Naive B cell (primary cell): ENCODE measurements around the gene NIPAL3. TPM values are rescaled to one million over a fixed set of nuclear protein-coding genes. Genes with fewer than 3 reads are reported as not detected.
"Not testable (repeated sequence)": the region's sequence is repeated elsewhere in the genome, so short reads cannot be mapped to it uniquely, and the experiment has no call there.

Source experiments
- ATAC-seq, 2 donors: fragments of 150-1000 bp; cut with Tn5 transposase; 2 replicates each; pipeline ENCODE4 v1.10.0; 2021; ENCODE audit warnings: low read depth in 2 of 2, mild to moderate bottlenecking in 2 of 2, moderate library complexity in 2 of 2
- DNase-seq: peaks from one replicate; pipeline ENCODE4 v3.0.0; 2022
- H3K27ac Mint-ChIP-seq, 6 donors: one replicate each; pipeline ENCODE4 v1.8.0; 2020 to 2022; ENCODE audit warnings: mild to moderate bottlenecking in 6 of 6, mixed read lengths in 6 of 6, moderate library complexity in 5 of 6, inconsistent platforms in 2 of 6
- H3K27me3 Mint-ChIP-seq, 3 donors: one replicate each; pipeline ENCODE4 v1.8.0; 2021 to 2022; ENCODE audit warnings: mixed read lengths in 3 of 3, mild to moderate bottlenecking in 1 of 3
- H3K36me3 Mint-ChIP-seq, 2 donors: one replicate each; pipeline ENCODE4 v1.8.0; 2020 to 2022; ENCODE audit warnings: mixed read lengths in 2 of 2, inconsistent platforms in 1 of 2, mild to moderate bottlenecking in 1 of 2
- H3K4me1 Mint-ChIP-seq, 3 donors: one replicate each; pipeline ENCODE4 v1.8.0; 2020 to 2022; ENCODE audit warnings: mixed read lengths in 3 of 3, inconsistent platforms in 1 of 3, mild to moderate bottlenecking in 1 of 3, moderate library complexity in 1 of 3
- H3K4me3 Mint-ChIP-seq, 8 donors: one replicate each; pipeline ENCODE4 v1.8.0; 2020 to 2022; ENCODE audit warnings: mild to moderate bottlenecking in 8 of 8, mixed read lengths in 8 of 8, moderate library complexity in 8 of 8, inconsistent platforms in 2 of 8
- H3K9me3 Mint-ChIP-seq, 7 donors: one replicate each; pipeline ENCODE4 v1.8.0; 2020 to 2022; ENCODE audit warnings: mixed read lengths in 7 of 7, mild to moderate bottlenecking in 5 of 7, inconsistent platforms in 2 of 7, moderate library complexity in 1 of 7
- polyA plus RNA-seq, 6 donors: library from polyadenylated mRNA; unstranded; fragments of 300-500 nt; fragmentation: Illumina TruSeq; gene quantifications; one replicate each; pipeline ENCODE4 v1.2.3, GENCODE V29; 2021; ENCODE audit warnings: low read depth in 6 of 6

Gene NIPAL3
- polyA plus RNA-seq, 6 donors from 2014 or later, result 18.3 to 39.8 (median 26.4) TPM

- H3K9me3 Mint-ChIP-seq, result no peaks in the 10 kb centered on the region
- peaks cover 16 to 23% of the 10 kb centered on the region in 2 donors for H3K36me3 Mint-ChIP-seq
- H3K4me3 Mint-ChIP-seq, result no peak overlapping the region
- H3K27me3 Mint-ChIP-seq, result no peaks in the 10 kb centered on the region
- peaks cover 0 to 6% (median 5%) of the 10 kb centered on the region in 3 donors for H3K4me1 Mint-ChIP-seq
- no peak for ATAC-seq
- H3K27ac Mint-ChIP-seq, result peak overlapping the region in 4 of 6 donors; percentile 33 to 85 (median 49)
- DNase-seq, result no peak
Observed at GRCh38 chr1:24438423-24438901, 22.9 kb downstream of the NIPAL3 start.

GRCh38 chr1:24440436-24440835 lies 24.8 kb downstream of the NIPAL3 start:
- Mint-ChIP-seq H3K9me3 (no peaks in the 10 kb centered on the region), H3K27me3 (no peaks in the 10 kb centered on the region), H3K36me3 (peaks cover 14 to 15% of the 10 kb centered on the region in 2 donors), H3K27ac (peak overlapping the region in 3 of 6 donors; percentile 41 to 62 (median 54)), H3K4me3 (no peak overlapping the region), H3K4me1 (peaks cover 0 to 11% (median 6%) of the 10 kb centered on the region in 3 donors)
- ATAC-seq (no peak), DNase-seq (no peak)

DNA sequence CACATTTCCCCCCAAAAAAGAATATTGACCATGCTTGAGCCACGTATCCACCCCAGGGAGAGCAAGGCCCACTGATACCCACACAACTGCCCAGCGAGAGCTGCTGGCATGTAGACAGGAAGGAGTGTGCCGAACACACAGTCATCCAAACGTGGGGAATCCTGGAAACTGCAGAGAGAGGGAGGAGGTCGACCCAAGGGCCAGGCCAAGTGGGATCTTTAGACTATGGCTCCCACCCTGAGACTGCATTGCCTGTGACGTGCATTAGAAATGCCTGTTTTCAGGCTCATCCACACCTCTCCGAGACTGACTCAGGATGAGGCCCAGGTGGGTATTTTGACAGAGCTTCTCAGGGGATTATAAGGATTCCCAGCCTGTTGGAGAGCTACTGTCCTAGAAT lies 25.9 kb downstream of the NIPAL3 start:
- DNase-seq, result no peak
- ATAC-seq, result no peak

GRCh38 chr1:24441996-24442668 lies 26.5 kb downstream of the NIPAL3 start:
- Mint-ChIP-seq H3K27me3 (no peaks in the 10 kb centered on the region), H3K4me3 (no peak overlapping the region), H3K4me1 (peaks cover 0 to 11% (median 6%) of the 10 kb centered on the region in 3 donors), H3K36me3 (peaks cover 26 to 28% of the 10 kb centered on the region in 2 donors), H3K9me3 (no peaks in the 10 kb centered on the region), H3K27ac (no peak overlapping the region)
- DNase-seq (no peak), ATAC-seq (no peak)

More for the DNA sequence above, 25.9 kb downstream of the NIPAL3 start:
- Mint-ChIP-seq H3K9me3 (no peaks in the 10 kb centered on the region), H3K27ac (no peak overlapping the region), H3K27me3 (no peaks in the 10 kb centered on the region), H3K4me1 (peaks cover 0 to 11% (median 6%) of the 10 kb centered on the region in 3 donors), H3K36me3 (peaks cover 20 to 22% of the 10 kb centered on the region in 2 donors), H3K4me3 (no peak overlapping the region)

DNA sequence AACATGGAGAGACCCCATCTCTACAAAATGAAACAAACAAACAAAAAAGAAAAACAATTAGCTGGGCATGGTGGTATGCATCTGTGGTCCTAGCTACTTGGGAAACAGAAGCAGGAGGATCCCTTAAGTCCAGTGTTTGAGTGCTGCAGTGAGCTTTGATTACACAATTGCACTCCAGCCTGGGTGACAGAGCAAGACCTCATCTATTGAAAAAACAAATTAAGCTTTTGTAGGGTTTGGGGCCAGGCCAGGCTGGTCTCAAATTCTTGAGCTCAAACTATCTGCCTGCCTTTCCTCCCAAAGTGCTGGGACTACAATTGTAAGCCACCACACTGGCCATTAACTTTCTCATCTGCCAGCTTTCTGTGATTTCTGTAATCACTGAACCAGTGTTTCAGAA lies 27.2 kb downstream of the NIPAL3 start:
- no peaks in the 10 kb centered on the region for H3K27me3 Mint-ChIP-seq
- H3K4me1 Mint-ChIP-seq, result peaks cover 0 to 11% (median 6%) of the 10 kb centered on the region in 3 donors
- peak overlapping the region in 1 of 6 donors; percentile 43 for H3K27ac Mint-ChIP-seq
- no peaks in the 10 kb centered on the region for H3K9me3 Mint-ChIP-seq
- H3K36me3 Mint-ChIP-seq, result peaks cover 29% of the 10 kb centered on the region in 2 donors
- no peak overlapping the region for H3K4me3 Mint-ChIP-seq
- DNase-seq (no peak), ATAC-seq (no peak)

- peak overlapping the region in 1 of 6 donors; percentile 62 for H3K27ac Mint-ChIP-seq
Observed at GRCh38 chr1:24443241-24443656, 27.6 kb downstream of the NIPAL3 start.

DNA sequence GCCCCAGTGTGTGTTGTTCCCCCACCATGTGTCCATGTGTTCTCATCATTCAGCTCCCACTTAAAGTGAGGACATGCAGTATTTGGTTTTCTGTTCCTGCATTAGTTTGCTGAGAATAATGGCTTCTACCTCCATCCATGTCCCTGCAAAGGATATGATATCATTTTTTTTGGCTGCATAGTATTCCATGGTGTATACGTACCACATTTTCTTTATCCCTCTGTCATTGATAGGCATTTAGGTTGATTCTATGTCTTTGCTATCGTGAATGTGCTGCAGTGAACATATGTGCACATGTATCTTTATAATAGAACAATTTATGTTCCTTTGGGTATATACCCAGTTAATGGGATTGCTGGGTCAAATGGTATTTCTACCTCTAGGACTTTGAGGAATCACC lies 30.8 kb downstream of the NIPAL3 start:
- not testable (repeated sequence) for H3K9me3 Mint-ChIP-seq, H3K4me3 Mint-ChIP-seq, DNase-seq, H3K4me1 Mint-ChIP-seq, H3K27me3 Mint-ChIP-seq, H3K27ac Mint-ChIP-seq, ATAC-seq
- H3K36me3 Mint-ChIP-seq, result peaks cover 18 to 36% of the 10 kb centered on the region in 2 donors

More at GRCh38 chr1:24443241-24443656, 27.6 kb downstream of the NIPAL3 start:
- no peaks in the 10 kb centered on the region for H3K9me3 Mint-ChIP-seq
- ATAC-seq (no peak), DNase-seq (no peak)
- no peak overlapping the region for H3K4me3 Mint-ChIP-seq
- H3K36me3 Mint-ChIP-seq, result peaks cover 29% of the 10 kb centered on the region in 2 donors
- peaks cover 0 to 11% (median 6%) of the 10 kb centered on the region in 3 donors for H3K4me1 Mint-ChIP-seq
- no peaks in the 10 kb centered on the region for H3K27me3 Mint-ChIP-seq

GRCh38 chr1:24450316-24450715 lies 34.7 kb downstream of the NIPAL3 start:
- H3K9me3 Mint-ChIP-seq, result no peaks in the 10 kb centered on the region
- H3K4me1 Mint-ChIP-seq, result peaks cover 0 to 7% (median 0%) of the 10 kb centered on the region in 3 donors
- no peak for DNase-seq
- H3K36me3 Mint-ChIP-seq, result peaks cover 32 to 46% of the 10 kb centered on the region in 2 donors
- H3K4me3 Mint-ChIP-seq, result no peak overlapping the region
- H3K27me3 Mint-ChIP-seq, result no peaks in the 10 kb centered on the region
- no peak overlapping the region for H3K27ac Mint-ChIP-seq
- no peak for ATAC-seq

- peak overlapping the region in 2 of 6 donors; percentile 65 to 67 for H3K27ac Mint-ChIP-seq
- no peak overlapping the region for H3K4me3 Mint-ChIP-seq
- no peaks in the 10 kb centered on the region for H3K27me3 Mint-ChIP-seq
- peaks cover 0 to 7% (median 0%) of the 10 kb centered on the region in 3 donors for H3K4me1 Mint-ChIP-seq
- no peaks in the 10 kb centered on the region for H3K9me3 Mint-ChIP-seq
- peaks cover 27 to 40% of the 10 kb centered on the region in 2 donors for H3K36me3 Mint-ChIP-seq
- ATAC-seq (no peak), DNase-seq (no peak)
Observed at GRCh38 chr1:24450857-24451397, 35.3 kb downstream of the NIPAL3 start.

DNA sequence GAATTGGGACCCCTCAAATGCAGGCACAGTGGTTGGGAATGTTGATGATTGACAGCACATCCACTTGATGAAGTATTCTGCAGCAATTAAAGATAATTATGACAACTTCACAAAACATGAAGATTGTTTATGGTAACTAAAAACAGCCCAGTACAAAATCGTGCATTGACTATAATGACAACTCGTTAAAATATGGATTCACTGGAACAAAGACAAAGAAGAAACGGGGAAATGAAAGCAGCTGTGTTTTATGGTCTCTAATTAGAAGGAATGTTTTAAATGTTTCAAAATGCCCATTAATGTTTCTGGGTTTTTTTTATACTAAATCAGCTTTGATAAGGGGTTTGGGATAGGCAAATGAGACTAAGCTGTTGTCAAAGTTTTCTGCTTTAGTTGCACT lies 36.1 kb downstream of the NIPAL3 start:
- Mint-ChIP-seq H3K36me3 (peaks cover 22 to 36% of the 10 kb centered on the region in 2 donors), H3K27ac (no peak overlapping the region), H3K4me3 (no peak overlapping the region), H3K4me1 (peaks cover 0 to 7% (median 0%) of the 10 kb centered on the region in 3 donors), H3K9me3 (no peaks in the 10 kb centered on the region), H3K27me3 (no peaks in the 10 kb centered on the region)
- DNase-seq, result no peak
- no peak for ATAC-seq

DNA sequence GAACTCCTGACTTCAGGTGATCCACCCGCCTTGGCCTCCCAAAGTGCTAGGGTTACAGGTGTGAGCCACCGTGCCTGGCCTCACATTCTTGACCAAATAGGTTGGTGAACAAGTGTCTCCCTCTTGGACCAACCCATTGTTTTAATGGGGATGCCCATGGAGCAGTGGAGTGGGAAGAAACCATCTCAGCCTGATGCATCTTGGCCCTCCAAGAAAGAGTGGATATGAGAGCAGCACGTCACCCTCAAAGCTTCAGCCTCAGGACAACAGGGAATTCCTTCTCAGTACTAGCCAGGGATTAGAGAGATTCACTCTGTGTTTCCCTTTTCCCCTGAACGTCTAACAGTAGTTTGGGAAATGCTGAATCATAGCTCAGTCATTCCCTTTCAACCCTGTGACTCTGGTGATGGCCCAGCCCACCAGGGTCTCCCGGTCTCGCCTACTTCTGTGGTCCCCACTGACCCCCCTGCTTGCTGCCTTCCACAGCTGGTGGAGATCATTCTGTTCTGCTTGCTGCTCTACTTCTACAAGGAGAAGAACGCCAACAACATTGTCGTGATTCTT lies 37.4 kb downstream of the NIPAL3 start:
- DNase-seq, result no peak

GRCh38 chr1:24454673-24455072 lies 39.1 kb downstream of the NIPAL3 start:
- DNase-seq (no peak), ATAC-seq (no peak)
- H3K27me3 Mint-ChIP-seq, result no peaks in the 10 kb centered on the region
- no peak overlapping the region for H3K4me3 Mint-ChIP-seq
- H3K36me3 Mint-ChIP-seq, result peaks cover 22 to 38% of the 10 kb centered on the region in 2 donors
- no peaks in the 10 kb centered on the region for H3K9me3 Mint-ChIP-seq
- no peak overlapping the region for H3K27ac Mint-ChIP-seq
- H3K4me1 Mint-ChIP-seq, result peaks cover 0 to 7% (median 0%) of the 10 kb centered on the region in 3 donors

More for the DNA sequence above, 37.4 kb downstream of the NIPAL3 start:
- peak overlapping the region in 1 of 6 donors; percentile 71 for H3K27ac Mint-ChIP-seq
- ATAC-seq, result no peak
- peaks cover 0 to 7% (median 0%) of the 10 kb centered on the region in 3 donors for H3K4me1 Mint-ChIP-seq
- no peak overlapping the region for H3K4me3 Mint-ChIP-seq
- H3K9me3 Mint-ChIP-seq, result no peaks in the 10 kb centered on the region
- H3K36me3 Mint-ChIP-seq, result peaks cover 17 to 34% of the 10 kb centered on the region in 2 donors
- H3K27me3 Mint-ChIP-seq, result no peaks in the 10 kb centered on the region

DNA sequence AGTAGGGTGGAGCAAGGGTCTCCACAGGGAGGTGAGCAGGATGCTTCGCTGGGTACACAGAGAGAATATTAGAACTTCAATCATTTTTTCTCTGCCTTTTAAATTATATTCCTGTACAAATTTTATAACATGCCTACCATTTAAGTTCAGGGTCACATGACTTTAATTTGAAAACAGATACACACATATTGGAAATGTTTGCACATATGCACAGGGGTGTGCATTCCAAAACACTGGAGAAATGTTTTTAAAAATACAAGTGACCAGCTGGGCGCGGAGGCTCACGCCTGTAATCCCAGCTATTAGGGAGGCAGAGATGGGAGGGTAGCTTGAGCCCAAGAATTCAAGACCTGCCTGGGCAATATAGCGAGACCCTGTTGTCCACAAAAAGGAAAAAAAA lies 39.7 kb downstream of the NIPAL3 start:
- peaks cover 26 to 38% of the 10 kb centered on the region in 2 donors for H3K36me3 Mint-ChIP-seq
- no peaks in the 10 kb centered on the region for H3K9me3 Mint-ChIP-seq
- no peak overlapping the region for H3K4me3 Mint-ChIP-seq
- no peak for ATAC-seq
- DNase-seq, result no peak
- H3K4me1 Mint-ChIP-seq, result peaks cover 0 to 7% (median 0%) of the 10 kb centered on the region in 3 donors
- H3K27me3 Mint-ChIP-seq, result no peaks in the 10 kb centered on the region
- H3K27ac Mint-ChIP-seq, result no peak overlapping the region
